Fibroblast of skin of back (primary cell): ENCODE data around the gene SLC41A3.
"Not testable (repeated sequence)": the region's sequence is repeated elsewhere in the genome, so short reads cannot be mapped to it uniquely, and the experiment has no call there.

Experiments used
- DNase-seq: peaks from one replicate; pipeline ENCODE4 v3.0.0-alpha.2; 2013

SLC41A3 gene

DNA sequence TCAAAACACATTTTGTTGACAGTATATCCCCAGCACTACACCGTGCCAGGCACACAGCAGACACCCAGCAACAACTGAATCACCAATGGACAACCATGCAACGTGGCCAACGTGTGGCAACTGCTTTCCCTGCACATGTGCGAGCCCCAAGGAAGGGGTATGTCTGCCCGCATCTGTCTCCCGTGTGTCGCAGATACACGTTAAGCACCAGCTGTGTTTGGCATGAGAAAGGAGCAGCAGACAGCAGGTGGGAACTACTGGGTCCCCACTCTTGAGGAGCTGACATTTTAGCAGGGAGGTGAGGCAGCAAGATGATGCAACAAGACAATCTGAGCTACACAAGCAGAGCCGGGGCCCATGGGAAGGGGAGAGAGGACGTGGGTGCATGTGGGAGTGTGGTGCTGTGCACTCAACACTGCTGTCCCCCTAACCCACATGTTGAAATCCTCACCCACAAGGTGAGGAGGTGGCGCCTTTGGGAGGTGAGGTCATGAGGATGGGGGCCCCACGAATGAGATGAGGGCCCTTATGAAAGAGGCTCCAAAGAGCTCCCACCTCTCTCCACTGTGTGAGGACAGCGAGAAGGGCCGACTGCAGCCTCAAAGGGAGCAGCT is 58.7 kb downstream of the SLC41A3 start:
- no peak for DNase-seq

DNA sequence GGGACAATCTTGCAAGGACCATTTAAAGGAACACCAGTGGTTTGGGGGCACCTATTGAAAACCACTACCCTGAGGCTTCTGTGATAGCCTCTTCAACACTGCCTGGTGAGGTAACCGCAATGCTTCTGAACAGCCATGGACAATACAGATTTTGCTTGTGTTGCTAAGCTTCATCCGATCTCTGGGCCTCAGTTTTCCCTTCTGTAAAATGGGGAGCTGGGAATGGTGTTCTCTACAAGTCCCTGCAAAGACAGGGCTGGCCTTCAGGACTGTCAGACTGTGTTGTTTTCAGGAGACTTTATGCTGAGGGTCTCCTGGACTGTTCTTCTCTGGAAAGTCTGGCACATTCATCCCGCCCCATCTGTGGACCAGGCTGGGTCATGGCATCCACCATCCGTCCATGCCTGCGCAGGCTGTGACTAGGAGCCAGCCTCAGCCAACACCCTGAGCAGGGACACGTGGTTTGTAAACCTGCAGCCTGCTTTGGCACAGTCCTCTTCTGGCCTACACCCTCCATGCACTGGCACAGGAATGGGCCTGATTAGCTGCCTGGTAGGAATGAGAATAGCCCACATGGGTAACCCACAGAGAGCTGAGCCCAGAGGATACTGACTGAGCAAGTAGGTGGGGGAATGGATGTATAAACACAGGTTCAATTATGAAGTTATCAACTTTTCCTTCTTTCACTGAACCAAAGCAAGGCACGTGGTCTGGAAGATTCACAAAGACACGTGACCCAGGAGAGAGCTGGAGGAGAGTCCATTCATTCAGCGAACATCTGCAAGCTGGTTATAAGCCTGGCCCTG is 59.7 kb downstream of the SLC41A3 start:
- no peak for DNase-seq

DNA sequence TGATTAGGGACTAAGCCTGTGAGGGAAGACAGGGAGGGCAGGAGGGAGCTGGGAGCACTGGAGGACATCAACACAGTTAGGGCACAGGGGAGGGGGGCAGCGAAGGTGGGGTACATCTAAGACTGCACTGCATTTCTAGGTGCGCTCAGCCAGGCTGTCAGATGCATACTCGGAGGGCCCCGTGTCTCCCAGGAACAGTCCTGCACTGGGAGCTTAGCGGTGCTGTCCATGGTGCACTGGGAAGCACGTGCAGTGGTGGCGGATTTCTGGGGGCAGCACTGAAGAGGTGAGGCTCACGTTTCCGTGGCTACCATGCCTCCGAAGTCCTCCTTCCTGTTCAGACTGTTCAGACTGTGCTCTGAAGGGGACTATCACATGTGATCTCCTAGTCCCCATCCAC is 60.5 kb downstream of the SLC41A3 start:
- no peak for DNase-seq

DNA sequence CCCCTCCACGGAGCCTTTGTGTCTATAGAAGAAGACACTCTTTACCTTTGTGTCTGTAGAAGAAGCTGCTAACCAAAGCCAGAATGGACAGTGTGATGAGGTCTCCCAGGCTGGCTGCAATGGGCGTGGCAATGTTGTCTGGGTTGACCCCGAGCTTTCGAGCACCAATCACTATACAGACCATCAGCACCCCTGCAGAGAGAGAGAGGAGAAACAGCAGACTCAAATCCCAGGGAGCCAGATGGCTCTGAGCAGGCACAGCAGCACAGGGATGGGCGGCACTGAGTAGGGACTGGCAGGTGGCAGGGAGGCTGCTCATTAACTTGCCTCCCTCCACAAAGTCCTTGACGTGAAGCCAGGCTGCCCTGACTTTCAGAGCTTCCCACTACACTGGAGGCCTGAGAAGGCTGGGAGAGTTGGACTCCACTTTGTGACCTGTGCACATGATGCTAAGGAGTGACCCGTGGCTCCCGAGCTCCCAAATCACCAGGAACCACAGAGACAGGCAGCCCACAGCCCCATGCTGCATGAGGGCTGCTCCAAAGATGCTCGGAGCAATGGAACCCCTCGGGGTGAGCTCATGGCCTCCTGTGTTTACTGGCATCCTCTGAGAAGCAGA is 61.1 kb downstream of the SLC41A3 start:
- DNase-seq = no peak

DNA sequence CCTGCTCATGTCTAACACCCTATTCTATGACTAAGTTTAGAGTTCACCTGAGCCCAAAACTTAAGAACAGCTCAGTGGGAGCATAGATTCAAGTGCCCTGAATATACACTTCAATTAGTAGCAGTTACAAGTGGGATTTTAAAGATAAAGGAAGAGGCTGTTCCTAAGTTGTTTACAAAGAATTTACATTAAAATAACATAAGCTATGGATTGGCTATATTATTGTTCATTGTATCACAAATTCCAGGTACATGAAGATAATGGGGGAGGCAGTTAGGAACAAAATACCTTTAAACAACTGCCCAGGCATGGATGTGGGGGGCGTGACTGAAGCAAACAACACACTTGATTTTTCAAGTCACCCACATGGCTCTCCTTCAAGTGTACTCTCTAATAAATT is 62.2 kb downstream of the SLC41A3 start:
- no peak for DNase-seq

DNA sequence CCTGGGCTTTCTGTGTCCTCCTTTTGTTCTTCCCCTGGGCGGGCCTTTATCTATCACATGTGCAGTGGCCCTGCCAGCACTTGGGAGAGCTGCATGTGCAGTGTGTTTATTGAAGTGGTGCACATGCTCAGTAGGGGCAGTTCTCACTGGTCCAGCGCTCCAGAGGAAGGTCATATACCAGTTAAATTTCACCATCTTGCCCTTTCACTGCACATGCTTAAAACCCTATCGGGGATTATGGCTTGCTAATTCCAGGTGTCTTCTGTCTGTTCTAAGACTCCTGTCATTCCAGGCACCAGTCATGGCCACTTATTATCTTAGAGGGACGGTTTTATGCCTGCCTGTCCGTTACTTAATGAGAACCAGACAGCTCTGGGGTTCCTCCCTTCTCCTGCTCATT is 62.7 kb downstream of the SLC41A3 start:
- no peak for DNase-seq

DNA sequence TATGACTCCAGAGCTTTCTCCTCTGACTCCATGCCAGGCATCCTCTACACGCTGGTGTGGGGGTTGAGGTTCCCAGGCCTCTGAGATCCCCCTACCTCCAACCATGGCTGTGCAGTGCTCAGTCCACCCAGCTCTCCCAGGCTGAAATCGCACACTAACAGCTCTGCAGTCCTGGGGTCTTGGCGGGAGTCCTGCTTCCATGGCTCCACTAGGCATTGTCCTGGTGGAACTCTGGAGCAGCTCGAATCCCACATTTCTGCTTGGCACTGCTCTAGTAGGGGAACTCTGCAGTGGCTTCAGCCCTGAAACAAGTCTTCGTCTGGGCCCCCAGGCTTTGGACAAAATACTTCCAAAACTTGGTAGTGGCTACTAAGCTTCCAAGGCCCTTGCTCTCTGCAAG is 64.2 kb downstream of the SLC41A3 start:
- no peak for DNase-seq

DNA sequence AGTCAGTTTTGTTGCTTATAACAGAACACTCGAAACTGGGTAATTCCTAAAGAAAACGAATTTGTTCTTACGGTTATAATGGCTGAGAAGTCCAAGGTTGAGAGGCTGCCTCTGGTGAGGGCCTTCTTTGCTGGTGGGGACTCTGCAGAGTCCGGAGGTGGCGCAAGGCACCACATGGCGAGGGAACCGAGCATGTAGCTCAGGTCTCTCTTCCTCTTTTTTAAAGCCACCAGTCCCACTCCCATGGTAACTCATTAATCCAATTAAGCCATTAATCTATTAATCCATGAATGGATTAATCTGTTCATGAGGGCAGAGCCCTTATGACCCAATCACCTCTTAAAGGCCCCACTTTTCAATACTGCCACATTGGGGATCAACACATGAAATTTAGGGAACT is 64.9 kb downstream of the SLC41A3 start:
- no peak for DNase-seq

DNA sequence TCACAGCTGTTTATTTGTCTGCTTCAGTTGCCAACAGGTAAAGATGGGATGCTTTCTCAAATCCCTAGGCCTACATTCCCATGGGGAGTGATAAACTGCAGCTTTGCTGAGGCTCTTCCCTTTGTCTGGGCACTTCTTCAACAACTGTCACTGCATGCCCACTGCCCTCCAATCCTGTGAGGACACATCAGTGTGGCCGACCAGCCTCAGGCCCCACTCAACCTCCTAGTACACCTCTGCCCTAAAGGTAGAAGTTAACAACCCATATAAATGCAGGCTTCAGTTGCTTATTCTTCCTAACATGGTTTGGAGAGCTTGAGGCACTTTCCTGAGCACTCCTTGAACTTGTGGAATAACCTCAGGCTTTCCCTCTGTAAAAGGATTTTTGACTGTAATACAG is 65.4 kb downstream of the SLC41A3 start:
- no peak for DNase-seq

DNA sequence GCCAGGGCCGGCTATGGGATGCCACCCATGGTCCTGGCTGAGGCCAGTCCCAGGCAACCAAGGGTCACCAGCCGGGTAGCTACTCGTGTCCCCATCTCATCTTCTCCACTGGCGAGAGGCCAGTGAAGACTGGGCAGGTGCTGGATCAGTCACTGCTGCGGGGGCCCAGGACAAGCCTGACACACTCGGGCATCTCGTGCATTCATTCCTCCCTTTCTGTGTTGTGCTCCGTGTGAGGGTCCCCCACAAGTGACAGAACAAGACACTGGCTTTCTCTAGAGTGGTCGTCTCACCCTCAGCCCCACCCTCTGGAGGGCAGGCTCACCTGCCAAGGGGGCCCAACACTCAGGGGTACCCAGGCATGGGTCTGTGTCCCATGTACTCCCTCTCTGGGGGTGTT is 66.6 kb downstream of the SLC41A3 start:
- DNase-seq = no peak

DNA sequence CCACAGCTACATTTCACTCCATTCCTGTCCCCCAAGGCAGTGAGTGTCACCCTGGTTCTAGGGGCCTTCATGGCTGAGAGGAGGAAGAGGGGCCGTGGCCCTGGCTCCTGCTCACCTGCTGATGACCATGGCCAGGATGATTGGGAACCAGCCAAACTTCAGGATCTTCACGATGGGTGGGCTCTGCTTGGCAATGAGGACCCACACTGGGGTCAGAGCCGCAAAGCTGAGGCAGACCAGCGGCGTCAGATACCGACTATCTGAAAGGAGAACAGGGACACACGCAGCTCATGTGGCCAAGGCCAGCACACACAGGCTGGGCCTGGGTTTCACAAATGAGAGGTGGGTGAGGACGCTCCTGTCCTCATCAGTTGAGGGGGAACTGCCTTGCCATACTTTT is 67.3 kb downstream of the SLC41A3 start:
- DNase-seq = no peak

DNA sequence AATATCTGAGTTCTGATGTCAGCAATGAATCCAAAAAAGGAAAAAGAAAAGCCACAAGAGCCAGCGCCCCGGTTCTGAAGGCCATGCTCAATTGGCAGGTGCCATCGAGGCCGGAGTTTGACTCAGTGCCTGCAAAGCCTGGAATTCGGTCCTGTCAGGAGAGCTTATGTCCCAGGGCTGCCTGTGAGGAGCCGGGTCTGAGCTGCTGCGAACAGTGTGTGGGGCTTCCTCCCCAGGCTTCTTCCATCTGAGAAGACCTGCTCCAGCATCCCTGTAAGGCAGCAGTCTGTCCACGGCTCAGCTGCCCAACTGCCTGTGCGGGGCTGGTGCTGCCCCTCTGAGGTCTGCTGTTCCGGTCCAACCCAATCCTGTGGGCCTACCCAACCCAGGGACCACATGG is 68.8 kb downstream of the SLC41A3 start:
- no peak for DNase-seq

DNA sequence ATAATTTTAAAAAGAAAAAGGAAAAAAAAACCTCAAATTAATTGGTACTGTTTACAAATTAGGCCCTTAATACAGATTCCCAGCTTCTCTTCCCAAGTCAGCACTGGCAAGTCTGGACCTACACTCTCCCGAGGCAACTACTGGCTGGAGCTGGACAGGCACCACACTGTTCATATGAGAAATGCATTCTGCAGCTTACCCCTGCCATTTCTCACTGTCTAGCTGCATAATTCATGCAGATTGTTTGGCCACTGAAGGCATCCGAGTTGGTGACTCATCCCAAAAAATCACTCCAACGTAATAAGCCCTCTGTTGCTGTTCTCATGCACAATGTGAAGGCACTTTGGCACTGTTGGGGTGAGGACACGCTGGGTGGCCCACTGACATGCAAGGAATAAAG is 69.7 kb downstream of the SLC41A3 start:
- DNase-seq = peak; percentile 70

DNA sequence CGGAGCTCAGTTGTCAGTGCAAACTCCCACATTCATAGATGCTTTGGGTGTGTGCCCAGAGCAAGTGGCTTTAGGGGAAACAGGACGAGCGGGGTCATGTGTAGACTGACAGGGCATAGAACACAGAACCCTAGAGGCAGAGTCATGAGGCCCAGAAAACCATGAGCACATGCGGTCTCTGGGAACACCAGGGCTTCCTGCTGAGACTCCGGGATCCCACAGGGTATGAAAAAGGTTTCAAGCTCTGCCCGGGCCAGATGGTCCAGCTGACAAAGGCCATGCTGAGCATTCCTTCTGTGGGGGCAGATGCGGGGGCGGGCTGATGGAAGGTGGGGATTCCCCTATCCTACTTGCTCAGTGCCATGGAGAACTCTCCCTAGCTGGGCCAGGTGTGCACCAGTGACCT is 70.2 kb downstream of the SLC41A3 start:
- DNase-seq = peak; percentile 12

DNA sequence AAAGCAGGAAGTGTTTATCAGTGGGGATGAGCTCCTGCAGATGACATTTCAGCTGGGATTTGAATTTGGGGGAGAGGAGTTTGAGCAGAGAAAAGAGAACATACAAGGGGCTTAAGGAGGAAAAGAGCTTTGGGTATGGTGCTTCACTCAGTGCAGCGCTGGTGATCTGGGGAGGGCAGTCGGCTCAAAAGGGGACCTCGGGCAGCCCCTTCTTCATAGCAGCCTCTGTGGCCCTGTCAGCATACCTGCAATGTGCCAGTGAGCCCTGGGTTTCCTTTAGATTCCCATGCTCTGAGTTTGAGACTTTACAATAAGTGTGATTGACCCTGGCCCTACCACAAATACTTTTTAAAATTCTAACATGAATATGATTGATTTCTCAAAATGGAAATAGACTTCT is 74.7 kb downstream of the SLC41A3 start:
- DNase-seq = no peak

DNA sequence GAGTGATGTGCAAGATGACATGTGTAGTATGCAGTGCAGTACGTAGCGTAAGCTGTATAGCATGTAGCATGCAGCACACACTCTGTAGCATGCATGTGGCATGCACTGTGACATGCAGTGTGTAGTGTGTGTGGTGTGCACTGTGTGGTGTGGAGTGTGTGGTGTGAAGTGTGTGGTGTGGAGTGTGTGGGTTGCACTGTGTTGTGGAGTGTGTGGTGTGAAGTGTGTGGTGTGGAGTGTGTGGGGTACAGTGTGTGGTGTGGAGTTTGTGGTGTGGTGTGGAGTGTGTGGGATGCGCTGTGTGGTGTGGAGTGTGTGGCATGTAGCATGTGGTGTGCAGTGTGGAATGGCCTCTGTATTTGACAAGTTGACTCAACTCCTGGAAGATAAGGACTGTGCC is 75.7 kb downstream of the SLC41A3 start:
- no peak for DNase-seq

DNA sequence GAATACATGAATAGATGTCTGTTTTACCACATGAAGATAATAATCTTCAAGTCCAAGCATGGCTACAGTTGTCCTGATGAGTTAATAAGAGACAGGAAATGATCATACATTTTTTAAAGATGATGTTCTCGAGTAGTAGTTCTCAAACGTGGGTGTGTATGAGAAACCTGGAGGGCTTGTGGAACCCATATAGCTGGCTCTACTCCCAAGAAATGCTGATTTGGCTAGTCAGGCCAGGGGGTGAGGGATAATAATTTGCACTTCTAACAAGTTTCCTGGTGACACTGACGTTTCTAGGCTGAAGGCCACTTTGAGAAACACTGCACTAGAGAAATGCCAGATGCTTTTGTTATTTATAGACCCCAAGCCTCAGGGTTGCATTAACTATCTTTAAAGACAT is 78.0 kb downstream of the SLC41A3 start:
- DNase-seq = peak; percentile 78

DNA sequence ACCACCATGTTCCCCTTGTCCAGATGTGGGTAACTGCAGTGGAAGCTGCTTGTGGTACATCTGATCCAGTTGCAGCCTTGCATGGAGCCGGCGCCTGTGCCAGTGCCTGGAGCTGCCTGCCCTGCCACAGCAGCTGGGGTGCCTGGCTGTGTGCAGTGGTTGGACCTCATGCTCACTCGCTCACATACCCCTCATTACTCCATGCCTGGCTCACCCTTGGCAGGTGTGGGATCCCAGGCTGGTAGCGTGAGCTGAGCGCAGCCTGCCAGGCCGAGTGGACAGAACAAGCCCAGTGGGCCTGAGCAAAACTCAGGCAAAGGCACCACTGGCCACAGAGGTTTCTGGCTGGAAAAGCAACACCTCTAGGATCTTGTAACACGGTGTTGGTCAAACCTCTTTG is 79.2 kb downstream of the SLC41A3 start:
- DNase-seq = no peak

DNA sequence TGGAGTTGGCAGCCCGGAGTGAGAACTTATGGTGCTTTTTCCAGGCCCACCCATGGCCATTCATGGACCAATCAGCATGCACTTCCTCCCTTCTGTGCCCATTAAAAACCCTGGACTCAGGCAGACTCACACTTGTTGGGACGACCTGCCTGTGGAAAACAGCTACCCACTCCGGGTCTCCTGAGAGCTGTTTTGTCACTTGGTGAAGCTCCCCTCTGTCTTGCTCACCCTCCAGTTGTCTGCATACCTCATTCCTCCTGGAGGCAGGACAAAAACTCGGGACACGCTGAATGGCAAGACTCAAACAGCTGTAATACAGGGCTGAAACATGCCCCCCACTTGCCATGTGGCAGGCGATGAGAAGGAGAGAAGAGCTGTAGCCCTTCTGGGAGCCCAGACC is 79.7 kb downstream of the SLC41A3 start:
- DNase-seq = no peak

DNA sequence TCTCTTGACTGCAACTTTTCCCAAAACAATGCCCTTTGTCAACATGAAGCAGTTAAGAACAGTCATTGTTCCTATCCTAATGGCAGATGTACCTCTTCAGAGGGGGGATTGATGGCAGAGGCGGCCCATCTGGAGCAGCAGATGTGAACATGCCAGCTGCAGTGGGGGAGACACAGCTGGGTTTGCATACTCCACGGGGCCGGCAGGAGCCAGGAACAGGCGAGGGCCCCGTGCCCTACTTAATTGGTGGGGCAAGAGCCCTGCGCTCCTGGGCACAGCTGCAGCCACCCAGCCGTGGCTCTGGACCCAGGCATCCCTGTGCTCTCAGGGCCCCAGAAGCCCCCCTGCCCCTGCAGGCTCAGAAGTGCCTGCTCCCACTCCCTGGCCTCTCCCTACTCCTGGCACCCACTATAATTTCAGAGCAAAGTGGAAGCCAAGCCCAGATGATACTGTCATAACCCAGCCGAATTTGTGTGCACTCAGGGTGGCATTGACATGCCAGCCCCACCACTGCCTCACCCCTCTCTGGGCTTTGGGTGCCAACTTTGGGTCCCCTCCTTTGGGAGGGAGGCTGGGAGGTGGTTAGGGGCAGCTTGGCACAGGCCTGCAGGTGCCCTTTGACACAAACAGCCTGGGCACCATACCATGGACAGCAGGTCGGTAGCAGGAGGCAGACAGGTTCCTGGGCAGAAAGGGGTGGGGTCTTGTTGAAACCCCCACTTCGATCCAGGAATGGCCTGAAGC is 80.3 kb downstream of the SLC41A3 start:
- no peak for DNase-seq

DNA sequence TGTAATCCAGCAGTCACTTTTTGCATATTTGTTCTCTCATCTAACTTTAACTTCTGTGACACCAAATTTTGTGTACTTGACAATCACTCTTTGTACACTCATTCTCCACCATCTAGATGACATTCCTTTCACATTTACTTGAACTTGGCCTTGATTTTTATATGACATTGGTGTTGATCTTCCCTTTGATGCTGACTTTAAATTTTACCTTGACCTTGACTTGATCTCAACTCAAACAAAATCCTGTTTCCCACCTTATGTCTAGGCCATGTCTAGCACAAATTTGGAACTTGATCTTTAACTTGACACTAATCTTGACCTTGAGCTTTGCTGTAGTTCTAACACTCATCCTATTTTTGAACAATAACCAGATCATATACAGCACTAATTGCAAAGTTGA is 81.7 kb downstream of the SLC41A3 start:
- no peak for DNase-seq

DNA sequence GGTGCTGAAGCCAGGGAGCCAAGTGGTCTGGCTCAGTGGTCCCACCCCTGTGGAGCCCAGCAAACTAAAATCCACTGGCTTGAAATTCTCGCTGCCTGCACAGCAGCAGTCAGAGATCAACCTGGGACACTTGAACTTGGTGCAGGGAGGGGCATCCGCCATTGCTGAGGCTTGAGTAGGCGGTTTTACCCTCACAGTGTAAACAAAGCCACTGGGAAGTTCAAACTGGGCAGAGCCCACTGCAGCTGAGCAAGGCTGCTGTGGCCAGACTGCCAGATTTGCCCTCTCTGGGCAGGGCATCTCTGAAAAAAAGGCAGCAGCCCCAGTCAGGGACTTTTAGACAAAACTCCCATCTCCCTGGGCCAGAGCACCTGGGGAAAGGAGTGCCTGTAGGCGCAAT is 87.2 kb downstream of the SLC41A3 start:
- DNase-seq = not testable (repeated sequence)

DNA sequence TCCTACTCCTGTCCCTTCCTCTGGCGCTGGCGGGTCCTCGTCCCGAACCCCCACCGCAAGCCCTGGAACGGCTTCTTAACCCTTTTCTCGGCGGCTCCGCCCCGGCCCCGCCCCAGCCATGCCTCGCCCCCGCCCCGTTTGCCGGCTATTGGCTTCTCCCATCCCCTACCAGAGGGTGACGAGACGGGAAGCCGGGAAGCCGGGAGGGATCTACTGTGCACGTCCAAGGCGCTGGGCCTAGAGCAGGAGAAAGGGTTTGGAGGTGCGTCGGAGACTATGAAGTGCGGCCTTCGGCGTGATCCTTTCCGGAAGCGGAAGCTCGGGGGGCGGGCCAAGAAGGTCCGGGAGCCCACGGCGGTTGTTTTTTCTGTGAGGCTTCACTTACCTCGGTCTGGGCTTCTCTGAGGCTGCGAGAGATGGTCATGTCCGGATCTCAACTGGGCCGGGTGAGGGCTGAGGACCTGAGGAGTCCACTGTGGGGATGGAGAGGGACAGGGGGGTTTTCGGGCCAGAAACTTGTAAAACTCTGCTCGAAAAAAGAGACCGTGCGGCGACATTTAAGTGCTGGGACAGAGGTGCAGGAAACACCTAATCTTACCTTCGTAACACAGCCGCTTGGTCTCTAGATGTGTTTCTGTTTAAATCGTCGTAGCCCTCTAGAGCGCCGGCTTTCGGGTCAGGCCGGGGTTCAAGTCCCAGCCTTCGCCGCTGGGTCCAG is 93.5 kb downstream of the SLC41A3 start:
- DNase-seq = peak; percentile 88
